NCI-H146 treated with DMSO at 0.1 percent for 48 hours (cell line): ENCODE data around the gene PCDHB8.
"Not testable (repeated sequence)": the region's sequence is repeated elsewhere in the genome, so short reads cannot be mapped to it uniquely, and the experiment has no call there.

Source experiments
- DNase-seq: peaks from one replicate; lab custom pipeline; 2025; ENCODE audit not compliant: unreplicated experiment; lab: John Stamatoyannopoulos, UW

Gene PCDHB8

DNA sequence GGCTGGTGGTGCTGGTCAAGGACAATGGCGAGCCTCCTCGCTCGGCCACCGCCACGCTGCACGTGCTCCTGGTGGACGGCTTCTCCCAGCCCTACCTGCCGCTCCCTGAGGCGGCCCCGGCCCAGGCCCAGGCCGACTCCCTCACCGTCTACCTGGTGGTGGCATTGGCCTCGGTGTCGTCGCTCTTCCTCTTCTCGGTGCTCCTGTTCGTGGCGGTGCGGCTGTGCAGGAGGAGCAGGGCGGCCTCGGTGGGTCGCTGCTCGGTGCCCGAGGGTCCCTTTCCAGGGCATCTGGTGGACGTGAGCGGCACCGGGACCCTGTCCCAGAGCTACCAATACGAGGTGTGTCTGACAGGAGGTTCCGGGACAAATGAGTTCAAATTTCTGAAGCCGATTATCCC lies 47.8 kb downstream of the PCDHB8 start:
- not testable (repeated sequence) for DNase-seq
